ENCODE data around the gene DMXL1.

GRCh38 chr5:119076080-119076479 is 5.2 kb downstream of the DMXL1 start:
- TF ChIP-seq POLR2A (IDR thresholded peaks at IDR 0.05) (no peak), CTCF (IDR thresholded peaks at IDR 0.05) (no peak)
